ENCODE measurements around the gene CDH1.
"Not testable (repeated sequence)": the region's sequence is repeated elsewhere in the genome, so short reads cannot be mapped to it uniquely, and the experiment has no call there.

The CDH1 gene

DNA sequence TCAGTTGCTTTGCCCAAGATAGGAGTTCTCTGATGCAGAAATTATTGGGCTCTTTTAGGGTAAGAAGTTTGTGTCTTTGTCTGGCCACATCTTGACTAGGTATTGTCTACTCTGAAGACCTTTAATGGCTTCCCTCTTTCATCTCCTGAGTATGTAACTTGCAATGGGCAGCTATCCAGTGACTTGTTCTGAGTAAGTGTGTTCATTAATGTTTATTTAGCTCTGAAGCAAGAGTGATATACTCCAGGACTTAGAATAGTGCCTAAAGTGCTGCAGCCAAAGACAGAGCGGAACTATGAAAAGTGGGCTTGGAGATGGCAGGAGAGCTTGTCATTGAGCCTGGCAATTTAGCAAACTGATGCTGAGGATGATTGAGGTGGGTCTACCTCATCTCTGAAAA is 97.5 kb downstream of the CDH1 start:
- TF ChIP-seq CTCF (IDR thresholded peaks at IDR 0.05; ENCODE audit: insufficient read depth, low read length, poor library complexity, severe bottlenecking) = no peak
- no peaks in the 10 kb centered on the region for H3K27me3 ChIP-seq (replicated peaks; ENCODE audit: control insufficient read depth, insufficient read depth, low read length)
- no peak for DNase-seq (ENCODE audit: extremely low read depth, insufficient read length)
- H3K4me3 ChIP-seq (replicated peaks; ENCODE audit: low read depth, low read length) = no peak overlapping the region
- H3K36me3 ChIP-seq (ENCODE audit: control insufficient read depth, insufficient read depth, low read length) = no peaks in the 10 kb centered on the region

- no peak for TF ChIP-seq CTCF (IDR thresholded peaks at IDR 0.05; ENCODE audit: insufficient read depth, low read length, poor library complexity, severe bottlenecking)
- no peak for DNase-seq (ENCODE audit: extremely low read depth, insufficient read length)
- H3K27me3 ChIP-seq (replicated peaks; ENCODE audit: control insufficient read depth, insufficient read depth, low read length) = no peaks in the 10 kb centered on the region
- H3K4me3 ChIP-seq (replicated peaks; ENCODE audit: low read depth, low read length) = no peak overlapping the region
- H3K36me3 ChIP-seq (ENCODE audit: control insufficient read depth, insufficient read depth, low read length) = no peaks in the 10 kb centered on the region
These were observed 98.9 kb downstream of the CDH1 start for GRCh38 chr16:68835970-68836369.

GRCh38 chr16:68839831-68840230 is 102.7 kb downstream of the CDH1 start:
- Histone ChIP-seq H3K27me3 (replicated peaks; ENCODE audit: control insufficient read depth, insufficient read depth, low read length) (no peaks in the 10 kb centered on the region), H3K4me3 (replicated peaks; ENCODE audit: low read depth, low read length) (no peak overlapping the region), H3K36me3 (ENCODE audit: control insufficient read depth, insufficient read depth, low read length) (no peaks in the 10 kb centered on the region)
- no peak for DNase-seq (ENCODE audit: extremely low read depth, insufficient read length)
- no peak for TF ChIP-seq CTCF (IDR thresholded peaks at IDR 0.05; ENCODE audit: insufficient read depth, low read length, poor library complexity, severe bottlenecking)

DNA sequence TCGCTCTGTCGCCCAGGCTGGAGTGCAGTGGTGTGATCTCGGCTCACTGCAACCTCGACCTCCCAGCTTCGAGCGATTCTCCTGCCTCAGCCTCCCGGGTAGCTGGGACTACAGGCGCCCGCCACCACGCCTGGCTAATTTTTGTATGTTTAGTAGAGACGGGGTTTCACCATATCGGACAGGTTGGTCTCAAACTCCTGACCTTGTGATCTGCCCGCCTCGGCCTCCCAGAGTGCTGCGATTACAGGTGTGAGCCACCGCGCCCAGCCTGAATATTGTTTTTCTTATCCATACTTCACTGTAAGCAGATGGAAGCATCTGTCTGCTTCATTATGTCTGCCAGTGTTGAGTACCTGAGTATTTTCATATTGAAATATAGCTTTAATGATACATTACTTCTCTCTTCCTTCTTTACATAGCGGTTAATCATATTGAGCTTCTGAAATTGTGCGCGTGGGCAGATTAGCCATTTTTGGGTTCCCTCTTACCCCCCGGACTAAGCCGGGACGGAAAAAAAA is 105.9 kb downstream of the CDH1 start:
- H3K4me3 ChIP-seq (replicated peaks; ENCODE audit: low read depth, low read length) = peak overlapping the region; percentile 78

GRCh38 chr16:68843482-68844210 is 106.6 kb downstream of the CDH1 start, which contains the start of gene TANGO6:
TSS of gene TANGO6 (plus strand) at chr16:68843531. CDS start at chr16:68843618, 87 bp downstream.
- DNase-seq (ENCODE audit: extremely low read depth, insufficient read length) = peak; percentile 91
- H3K27me3 ChIP-seq (replicated peaks; ENCODE audit: control insufficient read depth, insufficient read depth, low read length) = no peaks in the 10 kb centered on the region
- peak; percentile 55 for TF ChIP-seq CTCF (IDR thresholded peaks at IDR 0.05; ENCODE audit: insufficient read depth, low read length, poor library complexity, severe bottlenecking)
- peak within 1 kb of the TSS; percentile 78 for H3K4me3 ChIP-seq (replicated peaks; ENCODE audit: low read depth, low read length)
- H3K36me3 ChIP-seq (ENCODE audit: control insufficient read depth, insufficient read depth, low read length) = no peaks in the 10 kb centered on the region

More for the DNA sequence above, 105.9 kb downstream of the CDH1 start:
- H3K27me3 ChIP-seq (replicated peaks; ENCODE audit: control insufficient read depth, insufficient read depth, low read length); DNase-seq (ENCODE audit: extremely low read depth, insufficient read length); H3K36me3 ChIP-seq (ENCODE audit: control insufficient read depth, insufficient read depth, low read length): not testable (repeated sequence)

- H3K4me3 ChIP-seq (replicated peaks; ENCODE audit: low read depth, low read length) = peak overlapping the region; percentile 78
- TF ChIP-seq CTCF (IDR thresholded peaks at IDR 0.05; ENCODE audit: insufficient read depth, low read length, poor library complexity, severe bottlenecking) = no peak
- DNase-seq (ENCODE audit: extremely low read depth, insufficient read length) = no peak
- no peaks in the 10 kb centered on the region for H3K36me3 ChIP-seq (ENCODE audit: control insufficient read depth, insufficient read depth, low read length)
- H3K27me3 ChIP-seq (replicated peaks; ENCODE audit: control insufficient read depth, insufficient read depth, low read length) = no peaks in the 10 kb centered on the region
These were observed 107.1 kb downstream of the CDH1 start for GRCh38 chr16:68844211-68844564.
